Measurements from ENCODE around the gene TGFA. TPM values are rescaled to one million over a fixed set of nuclear protein-coding genes. Genes with fewer than 3 reads are reported as not detected.
A peak's percentile ranks its signal among the peaks of the same experiment; 100 is the strongest.

The TGFA gene
- polyA plus RNA-seq, 1 donor (not counting 4 experiments of a cell fraction or from before 2014, with no cell fraction given) = 51.7 TPM

DNA sequence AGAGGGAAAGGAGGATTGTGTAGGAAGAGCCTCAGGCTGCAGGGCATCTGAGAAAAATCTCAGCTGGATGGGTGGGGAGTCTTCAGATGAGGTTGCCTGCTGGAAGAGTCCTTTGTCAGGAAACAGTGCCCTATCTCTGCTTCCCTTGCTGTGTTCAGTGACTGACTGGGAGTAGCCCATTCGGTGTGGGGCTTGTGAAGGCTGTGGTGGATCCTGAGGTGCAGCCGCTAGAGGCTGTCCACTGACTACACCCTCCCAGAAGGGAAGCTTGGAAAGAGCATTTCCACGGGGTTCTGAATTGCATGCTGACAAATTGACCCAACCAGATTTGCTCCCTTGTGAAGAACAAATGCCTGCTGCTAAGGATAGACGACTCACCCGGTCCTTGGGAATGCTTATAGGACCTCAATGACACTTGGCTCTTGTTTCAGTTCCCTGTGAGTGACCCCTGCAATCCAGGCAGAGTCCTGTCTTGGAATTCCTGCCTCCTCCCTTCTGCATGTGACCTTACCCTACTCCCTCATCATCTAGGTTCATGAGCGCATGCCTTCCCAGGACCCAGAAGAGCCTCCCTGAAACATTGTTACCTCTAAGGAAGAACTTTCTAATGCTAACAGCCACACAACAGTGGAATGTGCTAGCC is 142.0 kb downstream of the TGFA start:
- Histone ChIP-seq H3K9me3 (ENCODE audit: control insufficient read depth, low read depth, low read length) (no peaks in the 10 kb centered on the region), H3K79me2 (ENCODE audit: control insufficient read depth, insufficient read depth, low read length) (no peaks in the 10 kb centered on the region), H3K4me3 (ENCODE audit: control insufficient read depth in 2 of 3, extremely low read depth in 1 of 3, insufficient read depth in 2 of 3, low read depth in 1 of 3, low read length in 3 of 3) (no peak overlapping the region), H3K27me3 (ENCODE audit: control insufficient read depth, extremely low read depth, insufficient read depth, low read length) (no peaks in the 10 kb centered on the region), H2AFZ (ENCODE audit: control insufficient read depth, low read length) (no peak overlapping the region), H3K4me1 (ENCODE audit: control insufficient read depth, extremely low read depth, insufficient read depth, low read length) (no peaks in the 10 kb centered on the region), H3K36me3 (ENCODE audit: control insufficient read depth in 2 of 2, extremely low read depth in 1 of 2, insufficient read depth in 2 of 2, low read length in 2 of 2) (no peaks in the 10 kb centered on the region), H3K9ac (ENCODE audit: control insufficient read depth, extremely low read depth, insufficient read depth, low read length) (no peak overlapping the region), H4K20me1 (ENCODE audit: control insufficient read depth, extremely low read depth, insufficient read depth, low read length) (no peaks in the 10 kb centered on the region), H3K27ac (ENCODE audit: control insufficient read depth, insufficient read depth, low read length) (no peak overlapping the region), H3K9me1 (ENCODE audit: control insufficient read depth, extremely low read depth, insufficient read depth, low read length) (no peaks in the 10 kb centered on the region), H3K4me2 (ENCODE audit: control insufficient read depth, extremely low read depth, insufficient read depth, low read depth, low read length) (no peak overlapping the region)
- dilution Hi-C loops (cut with MboI; ENCODE audit: extremely low pct_ligation_motif_present, low sequenced_read_pairs) = no loop called here
- FAIRE-seq (no peak), DNase-seq (ENCODE audit: low read depth, low spot score) (no peak)
- TF ChIP-seq, protein P1, sequence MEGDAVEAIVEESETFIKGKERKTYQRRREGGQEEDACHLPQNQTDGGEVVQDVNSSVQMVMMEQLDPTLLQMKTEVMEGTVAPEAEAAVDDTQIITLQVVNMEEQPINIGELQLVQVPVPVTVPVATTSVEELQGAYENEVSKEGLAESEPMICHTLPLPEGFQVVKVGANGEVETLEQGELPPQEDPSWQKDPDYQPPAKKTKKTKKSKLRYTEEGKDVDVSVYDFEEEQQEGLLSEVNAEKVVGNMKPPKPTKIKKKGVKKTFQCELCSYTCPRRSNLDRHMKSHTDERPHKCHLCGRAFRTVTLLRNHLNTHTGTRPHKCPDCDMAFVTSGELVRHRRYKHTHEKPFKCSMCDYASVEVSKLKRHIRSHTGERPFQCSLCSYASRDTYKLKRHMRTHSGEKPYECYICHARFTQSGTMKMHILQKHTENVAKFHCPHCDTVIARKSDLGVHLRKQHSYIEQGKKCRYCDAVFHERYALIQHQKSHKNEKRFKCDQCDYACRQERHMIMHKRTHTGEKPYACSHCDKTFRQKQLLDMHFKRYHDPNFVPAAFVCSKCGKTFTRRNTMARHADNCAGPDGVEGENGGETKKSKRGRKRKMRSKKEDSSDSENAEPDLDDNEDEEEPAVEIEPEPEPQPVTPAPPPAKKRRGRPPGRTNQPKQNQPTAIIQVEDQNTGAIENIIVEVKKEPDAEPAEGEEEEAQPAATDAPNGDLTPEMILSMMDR (optimal IDR thresholded peaks at IDR 0.05 in 1 of 3, IDR thresholded peaks at IDR 0.05 in 1 of 3, conservative IDR thresholded peaks at IDR 0.05 in 1 of 3; ENCODE audit: extremely low read depth in 1 of 3, insufficient read depth in 2 of 3, low read length in 3 of 3) = no peak
- TF ChIP-seq EZH2 (IDR thresholded peaks at IDR 0.05; ENCODE audit: low read length) = no peak

DNA sequence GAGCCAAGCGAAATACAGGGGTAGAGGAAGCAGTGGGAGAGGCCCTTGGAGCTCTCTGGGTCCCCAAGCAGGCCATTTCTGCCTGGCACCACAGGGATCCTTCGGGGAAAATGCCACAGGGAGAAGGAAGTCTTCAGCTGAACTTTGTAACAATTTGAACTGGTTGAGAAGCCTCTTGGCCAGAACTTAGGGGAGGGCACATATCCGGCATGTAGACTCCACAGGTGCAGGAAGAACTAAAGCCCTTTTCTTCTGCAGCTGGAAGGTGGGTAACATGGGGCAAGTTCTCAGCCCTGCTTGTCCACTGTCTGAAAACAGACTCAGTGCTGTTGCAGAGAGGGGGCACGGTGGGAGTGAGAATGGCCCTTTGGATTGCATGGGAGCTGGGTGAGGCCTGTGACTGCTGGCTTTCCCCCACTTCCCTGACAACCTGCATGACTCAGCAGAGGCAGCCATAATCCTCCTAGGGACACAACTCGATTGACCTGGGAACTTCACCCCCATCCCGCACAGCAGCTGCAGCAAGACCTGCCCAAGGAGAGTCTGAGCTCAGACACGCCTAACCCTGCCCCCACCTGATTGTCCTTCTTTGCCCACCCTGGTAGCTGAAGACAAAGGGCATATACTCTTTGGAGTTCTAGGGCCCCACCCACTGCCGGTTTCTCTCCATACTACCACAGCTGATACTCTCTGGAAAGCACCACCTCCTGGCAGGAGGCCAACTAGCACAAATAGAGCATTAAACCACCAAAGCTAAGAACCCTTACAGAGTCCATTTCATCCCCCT is 150.2 kb downstream of the TGFA start:
- H2AFZ ChIP-seq (ENCODE audit: control insufficient read depth, low read length) = peak overlapping the region; percentile 62
- TF ChIP-seq EZH2 (IDR thresholded peaks at IDR 0.05; ENCODE audit: low read length) = no peak
- TF ChIP-seq, protein P1 (optimal IDR thresholded peaks at IDR 0.05 in 1 of 3, IDR thresholded peaks at IDR 0.05 in 1 of 3, conservative IDR thresholded peaks at IDR 0.05 in 1 of 3; ENCODE audit: extremely low read depth in 1 of 3, insufficient read depth in 2 of 3, low read length in 3 of 3) = no peak
- H3K27ac ChIP-seq (ENCODE audit: control insufficient read depth, insufficient read depth, low read length) = no peak overlapping the region

More for the DNA sequence above, 150.2 kb downstream of the TGFA start:
- DNase-seq (ENCODE audit: low read depth, low spot score) (no peak), FAIRE-seq (no peak)
- Histone ChIP-seq H3K27me3 (ENCODE audit: control insufficient read depth, extremely low read depth, insufficient read depth, low read length) (no peaks in the 10 kb centered on the region), H4K20me1 (ENCODE audit: control insufficient read depth, extremely low read depth, insufficient read depth, low read length) (no peaks in the 10 kb centered on the region), H3K79me2 (ENCODE audit: control insufficient read depth, insufficient read depth, low read length) (no peaks in the 10 kb centered on the region), H3K9ac (ENCODE audit: control insufficient read depth, extremely low read depth, insufficient read depth, low read length) (no peak overlapping the region), H3K4me3 (ENCODE audit: control insufficient read depth in 2 of 3, extremely low read depth in 1 of 3, insufficient read depth in 2 of 3, low read depth in 1 of 3, low read length in 3 of 3) (no peak overlapping the region), H3K9me1 (ENCODE audit: control insufficient read depth, extremely low read depth, insufficient read depth, low read length) (no peaks in the 10 kb centered on the region), H3K4me2 (ENCODE audit: control insufficient read depth, extremely low read depth, insufficient read depth, low read depth, low read length) (no peak overlapping the region), H3K36me3 (ENCODE audit: control insufficient read depth in 2 of 2, extremely low read depth in 1 of 2, insufficient read depth in 2 of 2, low read length in 2 of 2) (no peaks in the 10 kb centered on the region), H3K9me3 (ENCODE audit: control insufficient read depth, low read depth, low read length) (no peaks in the 10 kb centered on the region), H3K4me1 (ENCODE audit: control insufficient read depth, extremely low read depth, insufficient read depth, low read length) (peaks cover 5% of the 10 kb centered on the region)
- dilution Hi-C loops (cut with MboI; ENCODE audit: extremely low pct_ligation_motif_present, low sequenced_read_pairs) = no loop called here
